DOHH2 (cell line): ENCODE measurements around the gene ARMS2.

Source experiments
- H3F3A ChIP-seq: fragments of 200-600 bp; sonication (generic), shearing (Covaris generic); 2 replicates; pipeline ENCODE4 v1.6.0; 2016; ENCODE audit warnings: antibody characterized with exemption, mild to moderate bottlenecking; ENCODE audit not compliant: control insufficient read depth, insufficient read depth
- H3K27ac ChIP-seq: fragments of 200-600 bp; sonication (generic); 2 replicates; pipeline ENCODE4 v1.5.1; 2014; ENCODE audit warnings: low read depth, mild to moderate bottlenecking, low read length, moderate library complexity
- H3K27me3 ChIP-seq: fragments of 200-600 bp; sonication (generic); 2 replicates; pipeline ENCODE4 v1.6.1; 2014; ENCODE audit warnings: mild to moderate bottlenecking, low read length, mixed read lengths; ENCODE audit not compliant: control insufficient read depth
- H3K36me3 ChIP-seq: fragments of 200-600 bp; sonication (generic); 2 replicates; pipeline ENCODE4 v1.6.1; 2014; ENCODE audit warnings: mild to moderate bottlenecking, low read length, moderate library complexity, mixed read lengths; ENCODE audit not compliant: control insufficient read depth
- H3K4me1 ChIP-seq: fragments of 200-600 bp; sonication (generic); 2 replicates; pipeline ENCODE4 v1.6.1; 2014; ENCODE audit warnings: mild to moderate bottlenecking, low read length, mixed read lengths; ENCODE audit not compliant: control insufficient read depth
- H3K4me2 ChIP-seq: fragments of 200-600 bp; sonication (generic); 2 replicates; pipeline ENCODE4 v1.6.0; 2014; ENCODE audit warnings: mild to moderate bottlenecking, low read length, moderate library complexity
- H3K4me3 ChIP-seq: fragments of 200-600 bp; sonication (generic); 2 replicates; pipeline ENCODE4 v1.5.1; 2014; ENCODE audit warnings: mild to moderate bottlenecking, low read length, mixed read lengths
- H3K79me2 ChIP-seq: fragments of 200-600 bp; sonication (generic); 2 replicates; pipeline ENCODE4 v1.6.1; 2014; ENCODE audit warnings: mild to moderate bottlenecking, low read length, mixed read lengths; ENCODE audit not compliant: control insufficient read depth
- H3K9me2 ChIP-seq: fragments of 200-600 bp; sonication (generic); replicated peaks from 2 replicates; pipeline ENCODE4 v1.6.1; 2014; ENCODE audit warnings: mild to moderate bottlenecking, low read length, mixed read lengths; ENCODE audit not compliant: control insufficient read depth
- H3K9me3 ChIP-seq: fragments of 200-600 bp; sonication (generic); 2 replicates; pipeline ENCODE4 v1.6.1; 2014; ENCODE audit warnings: antibody characterized with exemption, low read length, mixed read lengths; ENCODE audit not compliant: control insufficient read depth, insufficient read depth
- H4K20me1 ChIP-seq: fragments of 200-600 bp; sonication (generic); 2 replicates; pipeline ENCODE4 v1.6.0; 2014; ENCODE audit warnings: low read depth, mild to moderate bottlenecking, antibody characterized with exemption, low read length, moderate library complexity; ENCODE audit not compliant: control insufficient read depth, insufficient read depth
- EZH2phosphoT487 ChIP-seq: fragments of 200-600 bp; sonication (generic); IDR thresholded peaks from 2 replicates; pipeline ENCODE4 v1.6.1; 2017; ENCODE audit warnings: borderline replicate concordance, mild to moderate bottlenecking, antibody characterized with exemption, low read length, moderate library complexity, mixed read lengths
- TF ChIP-seq, protein P1 (sequence below): fragments of 200-600 bp; sonication (generic); IDR thresholded peaks from one replicate; pipeline ENCODE4 v1.5.1; 2014; ENCODE audit warnings: antibody characterized with exemption, mild to moderate bottlenecking, low read depth, low read length; ENCODE audit not compliant: poor library complexity, severe bottlenecking

ARMS2 gene

DNA sequence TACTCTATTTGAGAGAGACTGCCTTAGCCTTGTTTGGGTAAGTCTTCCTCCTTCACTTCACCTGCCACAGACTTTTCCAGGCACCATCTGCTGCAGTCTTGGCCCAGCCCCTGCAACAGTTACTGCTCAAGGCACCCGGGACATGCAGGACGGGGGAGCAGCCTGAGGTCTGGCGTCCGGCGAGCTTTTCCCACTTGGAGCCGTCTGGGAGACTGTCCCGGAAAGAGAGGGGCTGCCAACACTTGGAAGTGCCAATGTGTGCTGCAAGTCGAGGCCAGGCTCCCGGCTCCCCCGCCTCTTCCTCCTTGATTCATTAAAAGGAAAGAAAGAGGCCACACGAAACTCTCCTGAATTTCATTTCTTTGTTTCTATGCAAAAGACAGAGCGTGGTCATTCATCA is 20.6 kb downstream of the ARMS2 start:
- Histone ChIP-seq H3K79me2 (no peaks in the 10 kb centered on the region), H4K20me1 (no peaks in the 10 kb centered on the region), H3K4me2 (no peak overlapping the region), H3K4me3 (no peak overlapping the region), H3F3A (no peaks in the 10 kb centered on the region), H3K27me3 (peaks cover 10% of the 10 kb centered on the region), H3K9me3 (no peaks in the 10 kb centered on the region), H3K27ac (no peak overlapping the region), H3K9me2 (no peaks in the 10 kb centered on the region), H3K4me1 (no peaks in the 10 kb centered on the region), H3K36me3 (no peaks in the 10 kb centered on the region)
- TF ChIP-seq, protein P1, sequence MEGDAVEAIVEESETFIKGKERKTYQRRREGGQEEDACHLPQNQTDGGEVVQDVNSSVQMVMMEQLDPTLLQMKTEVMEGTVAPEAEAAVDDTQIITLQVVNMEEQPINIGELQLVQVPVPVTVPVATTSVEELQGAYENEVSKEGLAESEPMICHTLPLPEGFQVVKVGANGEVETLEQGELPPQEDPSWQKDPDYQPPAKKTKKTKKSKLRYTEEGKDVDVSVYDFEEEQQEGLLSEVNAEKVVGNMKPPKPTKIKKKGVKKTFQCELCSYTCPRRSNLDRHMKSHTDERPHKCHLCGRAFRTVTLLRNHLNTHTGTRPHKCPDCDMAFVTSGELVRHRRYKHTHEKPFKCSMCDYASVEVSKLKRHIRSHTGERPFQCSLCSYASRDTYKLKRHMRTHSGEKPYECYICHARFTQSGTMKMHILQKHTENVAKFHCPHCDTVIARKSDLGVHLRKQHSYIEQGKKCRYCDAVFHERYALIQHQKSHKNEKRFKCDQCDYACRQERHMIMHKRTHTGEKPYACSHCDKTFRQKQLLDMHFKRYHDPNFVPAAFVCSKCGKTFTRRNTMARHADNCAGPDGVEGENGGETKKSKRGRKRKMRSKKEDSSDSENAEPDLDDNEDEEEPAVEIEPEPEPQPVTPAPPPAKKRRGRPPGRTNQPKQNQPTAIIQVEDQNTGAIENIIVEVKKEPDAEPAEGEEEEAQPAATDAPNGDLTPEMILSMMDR = no peak
- no peak for TF ChIP-seq EZH2phosphoT487

DNA sequence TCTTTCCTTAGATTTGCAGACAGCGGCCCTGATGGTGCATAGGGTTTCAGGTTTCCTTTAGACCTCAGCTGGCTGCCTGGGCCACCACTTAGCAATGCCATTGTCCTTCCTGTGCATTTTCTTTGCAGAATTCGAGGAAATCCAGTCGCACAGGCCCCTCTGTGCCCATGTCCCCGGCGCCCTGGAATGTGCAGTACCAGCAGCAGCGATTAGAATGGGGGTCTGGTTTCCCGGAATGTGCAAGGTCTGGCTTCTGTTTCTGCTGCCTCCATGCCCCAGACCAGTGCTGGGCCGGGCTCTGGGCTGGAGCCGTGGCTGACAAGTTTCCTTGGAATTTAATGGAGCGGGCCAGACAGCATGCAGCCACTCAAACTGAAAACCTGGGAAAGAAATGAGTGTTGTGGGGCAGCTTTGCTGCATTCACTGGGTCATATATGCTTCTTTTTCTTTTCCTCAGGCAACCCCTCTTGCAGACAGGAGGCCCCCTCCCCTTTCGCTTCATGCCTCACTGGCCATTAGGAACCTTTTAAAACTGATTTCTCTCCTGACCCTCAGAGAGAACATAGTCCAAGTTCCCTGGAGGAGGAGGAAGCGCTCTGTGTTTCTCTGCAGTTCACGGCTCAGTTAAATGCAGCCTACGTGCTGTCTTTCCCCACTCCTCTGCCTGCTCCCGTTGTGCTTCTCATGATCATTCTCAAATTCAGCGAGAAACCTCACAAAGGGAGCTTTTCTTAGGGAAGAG is 21.3 kb downstream of the ARMS2 start:
- Histone ChIP-seq H3K4me3 (no peak overlapping the region), H3K4me2 (no peak overlapping the region), H3K9me3 (no peaks in the 10 kb centered on the region), H3K27ac (no peak overlapping the region), H3F3A (no peaks in the 10 kb centered on the region), H4K20me1 (no peaks in the 10 kb centered on the region), H3K4me1 (no peaks in the 10 kb centered on the region), H3K9me2 (no peaks in the 10 kb centered on the region), H3K36me3 (no peaks in the 10 kb centered on the region), H3K79me2 (no peaks in the 10 kb centered on the region), H3K27me3 (peaks cover 10% of the 10 kb centered on the region)
- TF ChIP-seq EZH2phosphoT487 = no peak
- TF ChIP-seq, protein P1 = no peak

DNA sequence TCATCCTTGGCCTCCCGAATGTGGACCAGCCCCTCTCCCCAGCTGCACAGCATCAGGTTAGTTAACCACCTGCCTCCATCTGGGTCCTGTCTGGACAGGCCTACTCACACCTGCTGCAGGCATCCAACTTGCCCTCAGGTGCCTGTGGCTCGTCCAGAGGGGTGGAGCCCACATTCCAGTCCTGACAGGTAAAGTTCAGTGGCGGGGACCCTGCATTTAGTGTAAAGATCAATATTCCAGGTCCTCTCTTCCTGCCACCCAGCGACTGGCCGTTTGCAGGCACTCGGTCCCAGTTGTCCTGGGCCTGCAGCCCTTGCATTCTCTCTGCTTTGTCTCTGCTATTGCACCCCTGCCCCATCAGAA is 21.9 kb downstream of the ARMS2 start:
- TF ChIP-seq EZH2phosphoT487 = no peak
- TF ChIP-seq, protein P1 = no peak
- Histone ChIP-seq H3K36me3 (no peaks in the 10 kb centered on the region), H3K4me2 (no peak overlapping the region), H3K4me3 (no peak overlapping the region), H3K9me2 (no peaks in the 10 kb centered on the region), H3K27ac (no peak overlapping the region), H3K27me3 (peaks cover 10% of the 10 kb centered on the region), H3K9me3 (no peaks in the 10 kb centered on the region), H3K79me2 (no peaks in the 10 kb centered on the region), H3F3A (no peaks in the 10 kb centered on the region), H4K20me1 (no peaks in the 10 kb centered on the region), H3K4me1 (no peaks in the 10 kb centered on the region)
